HFF-Myc (cell line): ENCODE results near the gene ACY1.

Source experiments
- DNase-seq: peaks from one replicate; pipeline ENCODE4 v3.0.0-alpha.2; 2011; ENCODE audit warnings: low read depth; ENCODE audit errors: extremely low read depth
- H3K4me3 ChIP-seq: replicated peaks from 2 replicates; pipeline ENCODE4 v1.5.1; 2011; ENCODE audit warnings: low read depth, mild to moderate bottlenecking, control low read depth, low read length
- TF ChIP-seq, protein P1 (sequence below): IDR thresholded peaks from 2 replicates; pipeline ENCODE4 v1.5.1; 2012; ENCODE audit warnings: mild to moderate bottlenecking, low read depth, low read length, control low read depth; ENCODE audit errors: missing control alignments

The ACY1 gene

DNA sequence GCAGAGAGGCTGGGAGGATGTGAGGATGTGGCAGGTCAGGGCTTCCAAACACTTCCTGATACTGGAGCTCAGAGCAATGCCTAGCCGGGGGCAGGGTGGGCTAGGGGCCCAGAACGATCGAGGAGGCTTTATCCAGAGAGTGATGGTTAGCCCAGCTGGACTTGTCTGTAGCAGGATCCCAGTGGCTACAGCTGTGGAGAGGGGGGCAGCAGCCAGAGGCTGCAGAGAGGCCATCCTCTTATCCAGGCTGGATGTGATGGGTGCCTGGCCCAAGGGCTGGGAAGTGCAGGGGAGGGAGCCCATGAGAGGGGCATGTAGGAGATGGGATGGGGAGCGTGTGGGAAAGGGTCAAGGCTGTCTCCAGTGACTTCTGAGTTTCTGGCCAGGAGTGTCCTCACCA lies 36.5 kb upstream of the ACY1 start:
- H3K4me3 ChIP-seq, result no peak overlapping the region
- DNase-seq, result no peak
- TF ChIP-seq, protein P1, sequence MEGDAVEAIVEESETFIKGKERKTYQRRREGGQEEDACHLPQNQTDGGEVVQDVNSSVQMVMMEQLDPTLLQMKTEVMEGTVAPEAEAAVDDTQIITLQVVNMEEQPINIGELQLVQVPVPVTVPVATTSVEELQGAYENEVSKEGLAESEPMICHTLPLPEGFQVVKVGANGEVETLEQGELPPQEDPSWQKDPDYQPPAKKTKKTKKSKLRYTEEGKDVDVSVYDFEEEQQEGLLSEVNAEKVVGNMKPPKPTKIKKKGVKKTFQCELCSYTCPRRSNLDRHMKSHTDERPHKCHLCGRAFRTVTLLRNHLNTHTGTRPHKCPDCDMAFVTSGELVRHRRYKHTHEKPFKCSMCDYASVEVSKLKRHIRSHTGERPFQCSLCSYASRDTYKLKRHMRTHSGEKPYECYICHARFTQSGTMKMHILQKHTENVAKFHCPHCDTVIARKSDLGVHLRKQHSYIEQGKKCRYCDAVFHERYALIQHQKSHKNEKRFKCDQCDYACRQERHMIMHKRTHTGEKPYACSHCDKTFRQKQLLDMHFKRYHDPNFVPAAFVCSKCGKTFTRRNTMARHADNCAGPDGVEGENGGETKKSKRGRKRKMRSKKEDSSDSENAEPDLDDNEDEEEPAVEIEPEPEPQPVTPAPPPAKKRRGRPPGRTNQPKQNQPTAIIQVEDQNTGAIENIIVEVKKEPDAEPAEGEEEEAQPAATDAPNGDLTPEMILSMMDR, result no peak

DNA sequence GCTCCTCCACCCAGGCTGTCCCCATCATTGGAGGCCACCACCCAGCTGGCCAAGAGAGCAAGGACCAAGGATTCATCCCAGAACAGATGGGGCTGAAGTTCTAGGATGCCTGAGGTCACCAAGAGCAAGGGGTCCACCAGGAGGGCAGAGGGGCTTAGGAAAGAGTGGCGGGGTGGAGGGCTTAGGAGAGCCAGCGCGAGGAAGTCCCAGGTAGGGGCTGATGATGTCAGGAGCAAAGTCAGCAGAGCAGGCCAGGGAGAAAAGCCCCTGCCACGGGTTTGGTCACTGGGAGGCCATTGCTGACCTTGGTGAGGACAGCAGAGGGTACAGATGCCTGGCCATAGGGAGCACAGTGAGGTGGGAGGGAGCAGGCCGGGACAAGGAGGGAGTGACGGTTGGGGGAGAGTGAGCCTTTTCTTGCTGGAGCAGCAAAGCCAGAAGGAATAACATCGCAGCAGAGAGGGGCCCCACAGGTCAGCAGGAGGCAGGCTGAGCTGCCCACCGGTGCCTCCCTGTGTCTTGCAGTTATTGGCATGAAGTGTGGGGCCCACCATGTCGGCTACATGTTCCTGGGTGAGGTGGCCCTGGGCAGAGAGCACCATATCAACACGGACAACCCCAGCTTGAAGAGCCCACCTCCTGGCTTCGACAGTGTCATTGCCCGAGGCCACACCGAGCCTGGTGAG lies 36.0 kb upstream of the ACY1 start:
- no peak overlapping the region for H3K4me3 ChIP-seq
- TF ChIP-seq, protein P1, result no peak
- DNase-seq, result no peak

DNA sequence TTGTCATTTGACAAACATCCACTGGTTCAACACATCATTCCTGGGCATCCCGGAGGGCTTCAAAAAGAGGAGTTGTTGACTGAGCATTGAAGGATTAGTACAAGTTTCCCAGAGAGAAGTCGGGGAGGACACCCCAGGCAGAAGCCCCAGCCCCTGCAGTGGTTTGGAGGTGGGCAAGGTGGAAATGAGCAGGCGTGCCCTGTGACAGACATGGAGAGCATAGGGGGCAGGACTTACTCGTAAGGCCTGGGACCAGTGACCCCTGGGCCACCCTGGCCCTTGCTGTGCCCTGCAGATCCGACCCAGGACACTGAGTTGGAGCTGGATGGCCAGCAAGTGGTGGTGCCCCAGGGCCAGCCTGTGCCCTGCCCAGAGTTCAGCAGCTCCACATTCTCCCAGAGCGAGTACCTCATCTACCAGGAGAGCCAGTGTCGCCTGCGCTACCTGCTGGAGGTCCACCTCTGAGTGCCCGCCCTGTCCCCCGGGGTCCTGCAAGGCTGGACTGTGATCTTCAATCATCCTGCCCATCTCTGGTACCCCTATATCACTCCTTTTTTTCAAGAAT lies 35.2 kb upstream of the ACY1 start:
- no peak overlapping the region for H3K4me3 ChIP-seq
- no peak for DNase-seq
- TF ChIP-seq, protein P1, result no peak

DNA sequence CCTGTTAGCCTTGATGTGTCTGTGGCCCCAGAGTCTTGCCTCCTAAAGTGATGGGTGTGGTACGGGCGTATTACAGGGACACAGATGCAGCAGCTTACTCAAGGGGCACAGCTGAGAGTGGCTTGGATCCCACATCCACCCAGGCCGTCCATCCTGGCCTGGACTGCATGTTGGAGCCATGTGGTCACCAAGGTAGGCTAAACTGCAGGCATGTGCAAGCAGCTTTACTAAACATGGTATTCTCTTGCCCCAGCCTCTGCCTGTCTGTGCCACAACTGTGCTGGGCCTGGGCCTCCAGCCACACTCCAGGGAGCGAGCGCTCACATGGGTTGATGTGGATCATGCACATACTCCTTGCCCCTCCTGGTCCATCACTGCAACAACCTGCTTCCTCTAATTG lies 34.2 kb upstream of the ACY1 start:
- H3K4me3 ChIP-seq, result no peak overlapping the region
- TF ChIP-seq, protein P1, result no peak
- DNase-seq, result no peak

DNA sequence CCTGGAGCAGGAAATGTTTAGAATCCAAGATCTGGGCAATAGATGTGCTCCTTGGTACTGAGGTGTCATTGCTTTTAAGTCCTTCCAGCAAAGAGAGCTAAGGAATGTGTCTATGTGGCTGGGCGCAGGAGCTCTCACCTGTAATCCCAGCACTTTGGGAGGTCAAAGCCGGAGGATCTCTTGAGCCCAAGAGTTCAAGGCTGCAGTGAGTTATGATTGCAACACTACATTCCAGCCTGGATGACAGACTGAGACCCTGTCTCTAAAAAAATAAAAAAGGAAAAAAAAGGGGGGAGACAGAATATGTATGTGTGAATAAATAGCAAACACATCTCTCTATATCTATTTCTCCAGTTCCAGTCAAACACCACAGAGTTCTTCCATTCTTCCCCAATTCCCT lies 32.4 kb upstream of the ACY1 start:
- H3K4me3 ChIP-seq, result no peak overlapping the region
- DNase-seq, result no peak
- TF ChIP-seq, protein P1, result no peak

DNA sequence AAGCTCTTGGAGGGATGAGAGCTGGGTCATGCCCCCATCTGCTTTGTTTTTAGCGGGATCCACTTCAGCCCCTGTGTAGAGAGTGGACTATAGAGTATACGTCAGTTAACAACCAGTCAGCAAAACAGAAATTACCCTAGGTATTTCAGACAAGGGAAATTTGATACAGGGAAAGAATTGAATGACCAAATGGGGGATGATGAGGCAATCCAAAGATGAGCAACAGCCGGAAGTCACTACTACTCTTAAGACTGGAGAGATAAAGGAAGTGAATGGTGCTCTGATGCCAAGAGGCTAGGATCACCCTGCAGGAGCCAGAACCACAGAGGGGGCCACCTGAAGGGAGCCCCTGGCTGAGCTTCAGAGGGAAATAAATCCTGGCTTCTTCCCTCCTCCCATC lies 29.9 kb upstream of the ACY1 start:
- no peak overlapping the region for H3K4me3 ChIP-seq
- TF ChIP-seq, protein P1, result no peak
- DNase-seq, result no peak

DNA sequence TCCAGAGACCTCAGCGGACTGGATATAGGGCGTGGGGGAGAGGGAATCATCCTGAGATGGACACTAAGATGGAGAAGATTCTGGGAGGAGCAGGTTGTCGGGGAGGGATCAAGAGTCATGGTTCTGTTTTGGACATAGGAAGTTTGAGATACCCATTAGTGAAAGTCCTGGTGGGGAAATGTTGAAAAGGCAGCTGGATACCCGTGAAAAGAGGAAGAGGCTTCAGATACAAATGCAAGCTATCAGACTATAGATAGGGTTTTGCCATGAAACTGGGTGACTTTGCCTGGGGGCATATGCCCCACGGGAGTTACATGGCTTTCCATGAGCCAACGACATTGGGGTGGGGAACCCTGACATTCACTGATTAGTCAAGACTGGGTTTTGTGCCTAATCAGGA lies 29.2 kb upstream of the ACY1 start:
- H3K4me3 ChIP-seq, result no peak overlapping the region
- no peak for DNase-seq

More for the DNA sequence above, 29.2 kb upstream of the ACY1 start:
- TF ChIP-seq, protein P1, result no peak
